HepG2 (cell line): ENCODE data around the gene NPTXR.

Source experiments
- ATF1 ChIP-seq: IDR thresholded peaks from 2 replicates; pipeline ENCODE4 v1.6.1; 2016; ENCODE audit warnings: mild to moderate bottlenecking, control low read depth
- EP300 ChIP-seq, 3 experiments: sonication (generic) in 1 of 3; formaldehyde crosslinking in 1 of 3; IDR thresholded peaks; 2 replicates each; pipeline versions ENCODE4 v1.5.1 to v1.6.1; 2011 to 2020; ENCODE audit warnings: low read depth in 2 of 3, low read length in 2 of 3, borderline replicate concordance in 1 of 3, improper control_type of control experiment in 1 of 3, mild to moderate bottlenecking in 1 of 3, missing genetic modification reagents in 1 of 3, moderate library complexity in 1 of 3
- EZH2 ChIP-seq: conservative IDR thresholded peaks from 2 replicates; pipeline ENCODE4 v1.6.1; 2012; ENCODE audit warnings: mild to moderate bottlenecking, low read depth, low read length, moderate library complexity
- FOXK1 ChIP-seq: sonication (generic); formaldehyde crosslinking; IDR thresholded peaks from 2 replicates; pipeline ENCODE4 v1.4.0; 2020; ENCODE audit warnings: low read depth, missing genetic modification reagents, borderline replicate concordance
- MAFK ChIP-seq, 2 experiments: IDR thresholded peaks in 1 of 2; conservative IDR thresholded peaks in 1 of 2; 2 replicates each; pipeline ENCODE4 v1.6.1; 2011; ENCODE audit warnings: improper control_type of control experiment in 2 of 2, low read length in 2 of 2
- NFYB ChIP-seq: sonication (generic); formaldehyde crosslinking; IDR thresholded peaks from 2 replicates; pipeline ENCODE4 v1.4.0; 2020; ENCODE audit warnings: missing genetic modification reagents
- PAF1 ChIP-seq: IDR thresholded peaks from 2 replicates; pipeline ENCODE4 v1.6.1; 2016; ENCODE audit warnings: missing genetic modification reagents, missing compliant biosample characterization
- SIN3A ChIP-seq: IDR thresholded peaks from 2 replicates; pipeline ENCODE4 v1.6.1; 2011; ENCODE audit warnings: low read depth, mild to moderate bottlenecking, control low read depth, low read length, borderline replicate concordance
- TF ChIP-seq, protein P1 (sequence below): sonication (generic); formaldehyde crosslinking; IDR thresholded peaks from 2 replicates; pipeline ENCODE4 v1.5.0; 2020; ENCODE audit warnings: mild to moderate bottlenecking, missing genetic modification reagents, moderate library complexity
- TF ChIP-seq, protein P2 (sequence below): sonication (generic); formaldehyde crosslinking; conservative IDR thresholded peaks from 2 replicates; pipeline ENCODE4 v1.5.0; 2020; ENCODE audit warnings: missing genetic modification reagents

DNA sequence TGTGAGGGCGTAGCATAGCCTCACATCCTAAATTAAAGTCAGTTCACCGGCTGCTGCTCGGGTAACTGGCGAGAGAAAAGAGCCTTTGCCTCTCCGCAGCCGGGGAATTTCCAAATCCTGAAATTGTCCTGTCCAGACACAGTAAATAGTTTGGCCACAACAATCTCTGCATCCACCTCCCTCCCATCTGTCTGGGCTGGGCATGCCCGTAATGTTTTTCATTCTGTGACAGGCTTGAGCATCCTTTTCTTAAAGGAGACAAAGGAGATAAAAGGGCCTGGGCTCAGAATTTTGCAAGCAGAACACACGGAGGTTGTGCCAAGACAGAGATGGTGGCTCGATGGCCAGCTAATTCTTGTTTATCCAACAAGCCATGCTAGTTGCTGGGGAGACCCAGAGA is 47.4 kb upstream of the NPTXR start:
- TF ChIP-seq MAFK (conservative IDR thresholded peaks at IDR 0.05 in 1 of 2, IDR thresholded peaks at IDR 0.05 in 1 of 2; ENCODE audit: low read length in 2 of 2) (no peak), FOXK1 (CRISPR knock-in tag) (no peak), NFYB (CRISPR knock-in tag) (no peak), EP300 (IDR thresholded peaks at IDR 0.05; ENCODE audit: low read depth in 2 of 2, low read length in 2 of 2) (no peak), EP300 (CRISPR knock-in tag; IDR thresholded peaks at IDR 0.05; ENCODE audit: borderline replicate concordance) (no peak), PAF1 (CRISPR knock-in tag) (no peak), EZH2 (no peak), SIN3A (no peak), ATF1 (CRISPR knock-in tag) (no peak)
- TF ChIP-seq, protein P1, sequence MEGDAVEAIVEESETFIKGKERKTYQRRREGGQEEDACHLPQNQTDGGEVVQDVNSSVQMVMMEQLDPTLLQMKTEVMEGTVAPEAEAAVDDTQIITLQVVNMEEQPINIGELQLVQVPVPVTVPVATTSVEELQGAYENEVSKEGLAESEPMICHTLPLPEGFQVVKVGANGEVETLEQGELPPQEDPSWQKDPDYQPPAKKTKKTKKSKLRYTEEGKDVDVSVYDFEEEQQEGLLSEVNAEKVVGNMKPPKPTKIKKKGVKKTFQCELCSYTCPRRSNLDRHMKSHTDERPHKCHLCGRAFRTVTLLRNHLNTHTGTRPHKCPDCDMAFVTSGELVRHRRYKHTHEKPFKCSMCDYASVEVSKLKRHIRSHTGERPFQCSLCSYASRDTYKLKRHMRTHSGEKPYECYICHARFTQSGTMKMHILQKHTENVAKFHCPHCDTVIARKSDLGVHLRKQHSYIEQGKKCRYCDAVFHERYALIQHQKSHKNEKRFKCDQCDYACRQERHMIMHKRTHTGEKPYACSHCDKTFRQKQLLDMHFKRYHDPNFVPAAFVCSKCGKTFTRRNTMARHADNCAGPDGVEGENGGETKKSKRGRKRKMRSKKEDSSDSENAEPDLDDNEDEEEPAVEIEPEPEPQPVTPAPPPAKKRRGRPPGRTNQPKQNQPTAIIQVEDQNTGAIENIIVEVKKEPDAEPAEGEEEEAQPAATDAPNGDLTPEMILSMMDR (CRISPR knock-in tag) = no peak
- TF ChIP-seq, protein P2, sequence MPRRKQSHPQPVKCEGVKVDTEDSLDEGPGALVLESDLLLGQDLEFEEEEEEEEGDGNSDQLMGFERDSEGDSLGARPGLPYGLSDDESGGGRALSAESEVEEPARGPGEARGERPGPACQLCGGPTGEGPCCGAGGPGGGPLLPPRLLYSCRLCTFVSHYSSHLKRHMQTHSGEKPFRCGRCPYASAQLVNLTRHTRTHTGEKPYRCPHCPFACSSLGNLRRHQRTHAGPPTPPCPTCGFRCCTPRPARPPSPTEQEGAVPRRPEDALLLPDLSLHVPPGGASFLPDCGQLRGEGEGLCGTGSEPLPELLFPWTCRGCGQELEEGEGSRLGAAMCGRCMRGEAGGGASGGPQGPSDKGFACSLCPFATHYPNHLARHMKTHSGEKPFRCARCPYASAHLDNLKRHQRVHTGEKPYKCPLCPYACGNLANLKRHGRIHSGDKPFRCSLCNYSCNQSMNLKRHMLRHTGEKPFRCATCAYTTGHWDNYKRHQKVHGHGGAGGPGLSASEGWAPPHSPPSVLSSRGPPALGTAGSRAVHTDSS = no peak
